BLaER1 treated with 17β-estradiol and CSF1 and Interleukin-3, amounts not matched to agents 10 nM and 100 nM (cell line): ENCODE results near the gene PRR33.

Experiments used
- H3K27ac ChIP-seq, 11 experiments: shearing (Covaris generic); formaldehyde crosslinking; 2 replicates each; pipeline ENCODE4 v1.8.1; 2022
- H3K27me3 ChIP-seq, 11 experiments: shearing (Covaris generic); formaldehyde crosslinking; 2 replicates each; pipeline ENCODE4 v1.8.1; 2022
- H3K36me3 ChIP-seq, 11 experiments: shearing (Covaris generic); formaldehyde crosslinking; 2 replicates each; pipeline ENCODE4 v1.8.1; 2022
- H3K4me1 ChIP-seq, 10 experiments: shearing (Covaris generic); formaldehyde crosslinking; 2 replicates each; pipeline ENCODE4 v1.8.1; 2022
- H3K4me2 ChIP-seq, 11 experiments: shearing (Covaris generic); formaldehyde crosslinking; 2 replicates each; pipeline ENCODE4 v1.8.1; 2022
- H3K4me3 ChIP-seq, 10 experiments: shearing (Covaris generic); formaldehyde crosslinking; 2 replicates each; pipeline ENCODE4 v1.8.1; 2022
- H3K9ac ChIP-seq, 11 experiments: shearing (Covaris generic); formaldehyde crosslinking; 2 replicates each; pipeline ENCODE4 v1.8.1; 2022
- H3K9me3 ChIP-seq, 11 experiments: shearing (Covaris generic); formaldehyde crosslinking; replicated peaks in 1 of 11; 2 replicates each; pipeline ENCODE4 v1.8.1; 2022
- H4K20me1 ChIP-seq, 11 experiments: shearing (Covaris generic); formaldehyde crosslinking; 2 replicates each; pipeline ENCODE4 v1.8.1; 2022
- Cebpa-rat ChIP-seq, 11 experiments: shearing (Covaris generic); IDR thresholded peaks; 2 replicates each; pipeline ENCODE4 v1.8.1; 2022

The PRR33 gene

GRCh38 chr11:1935156-1936071, 43.7 kb upstream of the PRR33 start:
- no peak for TF ChIP-seq Cebpa-rat (IDR thresholded peaks at IDR 0.05)
- H3K9ac ChIP-seq, result peak overlapping the region in 3 of 11 experiments; percentile 3 to 47 (median 35); a peak in 1 of 22 replicates

GRCh38 chr11:1934335-1935155, 42.9 kb upstream of the PRR33 start:
- Histone ChIP-seq H3K4me2 (peak overlapping the region in 10 of 11 experiments; percentile 26 to 84 (median 65); a peak in 19 of 22 replicates), H3K9ac (peak overlapping the region in 3 of 11 experiments; percentile 3 to 35 (median 9); a peak in 1 of 22 replicates), H3K4me3 (no peak overlapping the region), H3K9me3 (no peaks in the 10 kb centered on the region), H3K4me1 (peaks cover 0 to 67% (median 49%) of the 10 kb centered on the region in 10 experiments; a peak in 18 of 20 replicates), H3K36me3 (no peaks in the 10 kb centered on the region), H3K27me3 (peaks cover 0 to 4% (median 0%) of the 10 kb centered on the region in 11 experiments; a peak in 1 of 22 replicates), H4K20me1 (no peaks in the 10 kb centered on the region; a peak in 1 of 22 replicates), H3K27ac (no peak overlapping the region)
- no peak for TF ChIP-seq Cebpa-rat (IDR thresholded peaks at IDR 0.05)

More at GRCh38 chr11:1935156-1936071, 43.7 kb upstream of the PRR33 start:
- Histone ChIP-seq H4K20me1 (no peaks in the 10 kb centered on the region), H3K27ac (no peak overlapping the region), H3K4me2 (peak overlapping the region in 10 of 11 experiments; percentile 26 to 84 (median 65); a peak in 19 of 22 replicates), H3K4me1 (peaks cover 0 to 58% (median 42%) of the 10 kb centered on the region in 10 experiments; a peak in 18 of 20 replicates), H3K9me3 (no peaks in the 10 kb centered on the region), H3K36me3 (no peaks in the 10 kb centered on the region), H3K27me3 (peaks cover 0 to 4% (median 0%) of the 10 kb centered on the region in 11 experiments; a peak in 1 of 22 replicates), H3K4me3 (no peak overlapping the region)

GRCh38 chr11:1933416-1934334, 42.0 kb upstream of the PRR33 start:
- peaks cover 0 to 4% (median 0%) of the 10 kb centered on the region in 11 experiments; a peak in 1 of 22 replicates for H3K27me3 ChIP-seq
- H3K4me2 ChIP-seq, result peak overlapping the region in 2 of 11 experiments; percentile 72 to 84; a peak in 1 of 22 replicates
- no peak overlapping the region for H3K27ac ChIP-seq
- no peak overlapping the region for H3K9ac ChIP-seq
- no peak for TF ChIP-seq Cebpa-rat (IDR thresholded peaks at IDR 0.05)
- no peak overlapping the region for H3K4me3 ChIP-seq
- H3K9me3 ChIP-seq, result no peaks in the 10 kb centered on the region
- no peaks in the 10 kb centered on the region for H3K36me3 ChIP-seq
- peaks cover 0 to 62% (median 44%) of the 10 kb centered on the region in 10 experiments; a peak in 18 of 20 replicates for H3K4me1 ChIP-seq
- no peaks in the 10 kb centered on the region; a peak in 1 of 22 replicates for H4K20me1 ChIP-seq

- no peak overlapping the region for H3K9ac ChIP-seq
- no peaks in the 10 kb centered on the region for H3K36me3 ChIP-seq
- no peaks in the 10 kb centered on the region; a peak in 1 of 22 replicates for H4K20me1 ChIP-seq
- peaks cover 0 to 4% (median 0%) of the 10 kb centered on the region in 11 experiments; a peak in 1 of 22 replicates for H3K27me3 ChIP-seq
- peaks cover 0 to 54% (median 41%) of the 10 kb centered on the region in 10 experiments; a peak in 18 of 20 replicates for H3K4me1 ChIP-seq
- H3K4me3 ChIP-seq, result no peak overlapping the region
- peak overlapping the region in 1 of 11 experiments; percentile 62; a peak in 1 of 22 replicates for H3K4me2 ChIP-seq
- TF ChIP-seq Cebpa-rat (IDR thresholded peaks at IDR 0.05), result no peak
- H3K27ac ChIP-seq, result no peak overlapping the region
- H3K9me3 ChIP-seq, result no peaks in the 10 kb centered on the region
Observed at GRCh38 chr11:1932681-1933080, 41.0 kb upstream of the PRR33 start.

DNA sequence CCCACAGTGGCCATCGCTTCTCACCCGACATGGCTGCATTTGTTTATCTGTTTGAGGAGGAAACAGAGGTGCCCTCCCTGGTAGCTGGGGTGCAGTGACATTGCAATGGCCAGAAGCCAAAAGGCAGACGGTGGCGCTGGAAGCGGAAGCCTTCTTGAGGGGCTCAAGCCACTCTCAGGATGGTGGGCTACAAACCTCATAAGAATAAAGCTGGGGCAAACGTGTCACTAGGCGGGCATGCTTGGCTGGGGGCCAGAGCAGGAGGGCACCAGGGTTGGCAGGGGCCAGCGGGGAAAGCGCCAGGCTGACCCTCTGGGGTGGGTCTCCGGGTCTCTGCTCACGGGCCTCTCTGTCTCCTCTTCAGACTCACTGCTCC, 40.4 kb upstream of the PRR33 start:
- Histone ChIP-seq H4K20me1 (no peaks in the 10 kb centered on the region; a peak in 1 of 22 replicates), H3K9me3 (no peaks in the 10 kb centered on the region), H3K9ac (no peak overlapping the region), H3K4me3 (no peak overlapping the region), H3K4me1 (peaks cover 0 to 48% (median 41%) of the 10 kb centered on the region in 10 experiments; a peak in 18 of 20 replicates), H3K27me3 (peaks cover 0 to 4% (median 0%) of the 10 kb centered on the region in 11 experiments; a peak in 1 of 22 replicates), H3K27ac (no peak overlapping the region), H3K4me2 (peak overlapping the region; percentile 8 to 64 (median 55); a peak in 18 of 22 replicates), H3K36me3 (no peaks in the 10 kb centered on the region)
- no peak for TF ChIP-seq Cebpa-rat (IDR thresholded peaks at IDR 0.05)

GRCh38 chr11:1931341-1932104, 39.8 kb upstream of the PRR33 start:
- Histone ChIP-seq H3K9me3 (no peaks in the 10 kb centered on the region), H3K9ac (no peak overlapping the region), H3K36me3 (no peaks in the 10 kb centered on the region), H3K27me3 (peaks cover 0 to 4% (median 0%) of the 10 kb centered on the region in 11 experiments; a peak in 1 of 22 replicates), H3K4me3 (no peak overlapping the region), H3K4me1 (peaks cover 0 to 52% (median 42%) of the 10 kb centered on the region in 10 experiments; a peak in 18 of 20 replicates), H3K27ac (no peak overlapping the region), H3K4me2 (peak overlapping the region; percentile 8 to 64 (median 55); a peak in 20 of 22 replicates), H4K20me1 (no peaks in the 10 kb centered on the region; a peak in 1 of 22 replicates)
- no peak for TF ChIP-seq Cebpa-rat (IDR thresholded peaks at IDR 0.05)

- Histone ChIP-seq H3K27me3 (peaks cover 0 to 4% (median 0%) of the 10 kb centered on the region in 11 experiments; a peak in 1 of 22 replicates), H3K4me2 (peak overlapping the region in 7 of 11 experiments; percentile 15 to 60 (median 48); a peak in 11 of 22 replicates), H4K20me1 (no peaks in the 10 kb centered on the region; a peak in 1 of 22 replicates)
Observed at GRCh38 chr11:1930462-1930830, 38.8 kb upstream of the PRR33 start.

More at GRCh38 chr11:1930462-1930830, 38.8 kb upstream of the PRR33 start:
- no peak overlapping the region for H3K27ac ChIP-seq
- no peak overlapping the region for H3K9ac ChIP-seq
- no peaks in the 10 kb centered on the region for H3K36me3 ChIP-seq
- H3K4me1 ChIP-seq, result peaks cover 0 to 45% (median 36%) of the 10 kb centered on the region in 10 experiments; a peak in 18 of 20 replicates
- no peak for TF ChIP-seq Cebpa-rat (IDR thresholded peaks at IDR 0.05)
- H3K9me3 ChIP-seq, result no peaks in the 10 kb centered on the region
- H3K4me3 ChIP-seq, result no peak overlapping the region
